Esophagus muscularis mucosa (tissue), 4 donors: ENCODE measurements around the gene LRP1. TPM values are rescaled to one million over a fixed set of nuclear protein-coding genes. Genes with fewer than 3 reads are reported as not detected.
A peak's percentile ranks its signal among the peaks of the same experiment; 100 is the strongest.

ENCODE experiments used
- DNase-seq: peaks from one replicate; pipeline ENCODE4 v3.0.0-alpha.2; 2017; ENCODE audit errors: extremely low spot score
- H3K27ac ChIP-seq, 4 donors: fragments of 200-600 bp; sonication (generic); replicated peaks in 1 of 4; 1 replicate in 3 of 4; 2 replicates in 1 of 4; pipeline ENCODE4 v1.5.1; 2016 to 2019; ENCODE audit warnings: mild to moderate bottlenecking in 1 of 4
- H3K27me3 ChIP-seq, 4 donors: fragments of 200-600 bp; sonication (generic); one replicate each; pipeline versions ENCODE4 v1.5.1 to v1.6.0; 2016 to 2019
- H3K36me3 ChIP-seq, 4 donors: fragments of 200-600 bp; sonication (generic); one replicate each; pipeline ENCODE4 v1.5.1; 2016 to 2019
- H3K4me1 ChIP-seq, 4 donors: fragments of 200-600 bp; sonication (generic); one replicate each; pipeline ENCODE4 v1.5.1; 2016 to 2019
- H3K4me3 ChIP-seq, 4 donors: fragments of 200-600 bp; sonication (generic); 1 replicate in 2 of 4; 2 replicates in 2 of 4; pipeline ENCODE4 v1.5.1; 2016 to 2019; ENCODE audit warnings: mild to moderate bottlenecking in 4 of 4, moderate library complexity in 1 of 4
- H3K9me3 ChIP-seq, 4 donors: fragments of 200-600 bp; sonication (generic); 1 replicate in 3 of 4; 2 replicates in 1 of 4; pipeline ENCODE4 v1.5.1; 2016 to 2019
- CTCF ChIP-seq, 3 experiments: fragments of 200-600 bp in 2 of 3; fragments of 450-650 bp in 1 of 3; sonication (generic) in 2 of 3; IDR thresholded peaks; one replicate each; pipeline ENCODE4 v1.5.1; 2017 to 2019; ENCODE audit warnings: antibody characterized with exemption in 3 of 3, mild to moderate bottlenecking in 2 of 3, moderate library complexity in 1 of 3
- EP300 ChIP-seq: sonication (generic); formaldehyde crosslinking; IDR thresholded peaks from one replicate; pipeline ENCODE4 v1.6.1; 2017; ENCODE audit warnings: antibody characterized with exemption
- POLR2A ChIP-seq: fragments of 450-650 bp; IDR thresholded peaks from one replicate; pipeline ENCODE4 v1.6.1; 2017; ENCODE audit warnings: antibody characterized with exemption, moderate library complexity, mild to moderate bottlenecking, low read depth
- POLR2AphosphoS5 ChIP-seq, 2 donors: sonication (generic); formaldehyde crosslinking; IDR thresholded peaks; one replicate each; pipeline ENCODE4 v1.6.1; 2017; ENCODE audit warnings: antibody characterized with exemption in 2 of 2
- WGBS: methylation state at CpG from one replicate; pipeline ENCODE4 v1.1.5; 2018; 5-methylcytosine and 5-hydroxymethylcytosine counted together
- intact Hi-C: fragments of 100-400 bp; cut with DNase I; formaldehyde crosslinking; loops from one replicate; pipeline ENCODE4 v1.15.1; 2023
- total RNA-seq, 4 donors: library from RNA; depleted of rRNA; stranded (reverse); fragments of >200 nt; gene quantifications; one replicate each; pipeline versions ENCODE4 v1.1.0 to v1.2.1, GENCODE V29; 2016

LRP1 gene
- total RNA-seq, 4 donors from 2014 or later: 203 to 338 (median 250) TPM

- Histone ChIP-seq H3K27ac (peak overlapping the region in 3 of 4 donors; percentile 64 to 99 (median 99)), H3K9me3 (no peaks in the 10 kb centered on the region), H3K36me3 (peaks cover 23 to 69% (median 62%) of the 10 kb centered on the region in 4 donors), H3K4me3 (no peak overlapping the region), H3K27me3 (no peaks in the 10 kb centered on the region), H3K4me1 (peaks cover 34 to 77% (median 73%) of the 10 kb centered on the region in 4 donors)
- TF ChIP-seq EP300 (no peak), CTCF (IDR thresholded peaks at IDR 0.05) (no peak), POLR2AphosphoS5 (IDR thresholded peaks at IDR 0.05) (no peak)
- intact Hi-C loops: no loop called here
- no peak for DNase-seq
- WGBS: 72% methylated on average over 5 of the region's 6 CpGs
Observed at GRCh38 chr12:57139796-57140649, 11.7 kb downstream of the LRP1 start.

- intact Hi-C loops: no loop called here
- no peak overlapping the region for H3K4me3 ChIP-seq
- WGBS: 81% methylated on average over 7 of the region's 8 CpGs
- no peak for TF ChIP-seq POLR2A
- TF ChIP-seq EP300: no peak
- no peak for TF ChIP-seq CTCF (IDR thresholded peaks at IDR 0.05)
- TF ChIP-seq POLR2AphosphoS5 (IDR thresholded peaks at IDR 0.05): no peak
- DNase-seq: no peak
- no peaks in the 10 kb centered on the region for H3K27me3 ChIP-seq
- H3K4me1 ChIP-seq: peaks cover 35 to 76% (median 72%) of the 10 kb centered on the region in 4 donors
- H3K9me3 ChIP-seq: no peaks in the 10 kb centered on the region
- H3K27ac ChIP-seq: peak overlapping the region; percentile 39 to 70 (median 58)
- H3K36me3 ChIP-seq: peaks cover 26 to 81% (median 74%) of the 10 kb centered on the region in 4 donors
Observed at GRCh38 chr12:57141249-57141648, 13.0 kb downstream of the LRP1 start.

- Histone ChIP-seq H3K36me3 (peaks cover 26 to 90% (median 82%) of the 10 kb centered on the region in 4 donors), H3K9me3 (no peaks in the 10 kb centered on the region), H3K4me1 (peaks cover 44 to 76% (median 72%) of the 10 kb centered on the region in 4 donors), H3K27me3 (no peaks in the 10 kb centered on the region), H3K4me3 (no peak overlapping the region), H3K27ac (peak overlapping the region; percentile 39 to 70 (median 58))
- no peak for DNase-seq
- TF ChIP-seq POLR2AphosphoS5 (IDR thresholded peaks at IDR 0.05) (no peak), CTCF (IDR thresholded peaks at IDR 0.05) (no peak), POLR2A (no peak), EP300 (no peak)
- intact Hi-C loops: no loop called here
- WGBS: 70% methylated on average over 8 of the region's 9 CpGs
Observed at GRCh38 chr12:57142121-57142520, 13.8 kb downstream of the LRP1 start.

GRCh38 chr12:57142727-57143126 lies 14.4 kb downstream of the LRP1 start:
- DNase-seq: no peak
- Histone ChIP-seq H3K4me1 (peaks cover 46 to 76% (median 72%) of the 10 kb centered on the region in 4 donors), H3K27me3 (no peaks in the 10 kb centered on the region), H3K27ac (peak overlapping the region; percentile 22 to 70 (median 45)), H3K36me3 (peaks cover 26 to 95% (median 84%) of the 10 kb centered on the region in 4 donors), H3K9me3 (no peaks in the 10 kb centered on the region), H3K4me3 (no peak overlapping the region)
- intact Hi-C loops: no loop called here
- TF ChIP-seq CTCF (IDR thresholded peaks at IDR 0.05): no peak
- no peak for TF ChIP-seq POLR2AphosphoS5 (IDR thresholded peaks at IDR 0.05)
- TF ChIP-seq POLR2A: no peak
- TF ChIP-seq EP300: no peak
- 55% methylated on average over 7 of the region's 7 CpGs for WGBS
